Measurements from ENCODE around the gene B3GALT6.

B3GALT6 gene

DNA sequence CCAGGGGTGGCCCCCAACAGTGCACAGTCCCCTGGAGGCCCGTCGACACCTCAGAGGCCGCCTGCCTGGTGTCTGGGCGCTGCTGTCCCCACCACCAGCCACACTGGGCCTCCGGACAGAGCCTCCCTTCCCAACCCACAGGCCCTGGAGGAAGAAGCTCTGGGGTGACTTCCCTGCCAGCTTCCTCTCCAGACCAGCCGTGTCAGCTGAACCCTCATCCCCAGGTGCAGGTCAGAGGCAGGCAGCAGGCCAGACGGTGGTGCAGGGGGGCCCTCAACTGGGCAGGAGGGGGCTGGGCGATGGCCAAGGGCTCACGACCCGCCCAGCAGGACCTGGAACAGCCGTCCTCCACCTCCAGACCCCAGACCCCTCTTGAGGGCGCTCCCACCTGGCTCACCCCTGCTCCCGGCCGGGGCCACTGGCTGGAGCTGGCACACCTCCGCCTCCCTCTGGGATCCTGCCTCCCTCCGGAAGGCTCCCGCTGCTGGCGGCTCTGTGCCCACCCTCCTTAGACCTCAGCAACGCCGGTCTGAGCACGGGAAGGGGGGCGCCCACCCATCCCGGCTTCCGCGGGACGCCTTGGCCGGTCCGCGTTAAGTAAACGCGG, 26.2 kb upstream of the B3GALT6 start:
- DNase-seq = no peak
- TF ChIP-seq GATA1 (IDR thresholded peaks at IDR 0.05; ENCODE audit: low read depth, low read length) = no peak
- no peak for TF ChIP-seq POLR2A (IDR thresholded peaks at IDR 0.05; ENCODE audit: low read length)

GRCh38 chr1:1206376-1206965, 25.6 kb upstream of the B3GALT6 start, which contains the start of gene TNFRSF18:
TNFRSF18 (minus strand) TSS chr1:1206592; CDS start chr1:1206571, 21 bp downstream.
- no peak for DNase-seq
- TF ChIP-seq POLR2A (IDR thresholded peaks at IDR 0.05; ENCODE audit: low read length) (no peak), GATA1 (IDR thresholded peaks at IDR 0.05; ENCODE audit: low read depth, low read length) (no peak)

- TF ChIP-seq POLR2A (IDR thresholded peaks at IDR 0.05; ENCODE audit: low read length) = no peak
- DNase-seq = no peak
These were observed 25.0 kb upstream of the B3GALT6 start for GRCh38 chr1:1206966-1207531.

- no peak for TF ChIP-seq POLR2A (IDR thresholded peaks at IDR 0.05; ENCODE audit: low read length)
- TF ChIP-seq GATA1 (IDR thresholded peaks at IDR 0.05; ENCODE audit: low read depth, low read length) = no peak
- no peak for DNase-seq
These were observed 24.5 kb upstream of the B3GALT6 start for GRCh38 chr1:1207571-1207892.

DNA sequence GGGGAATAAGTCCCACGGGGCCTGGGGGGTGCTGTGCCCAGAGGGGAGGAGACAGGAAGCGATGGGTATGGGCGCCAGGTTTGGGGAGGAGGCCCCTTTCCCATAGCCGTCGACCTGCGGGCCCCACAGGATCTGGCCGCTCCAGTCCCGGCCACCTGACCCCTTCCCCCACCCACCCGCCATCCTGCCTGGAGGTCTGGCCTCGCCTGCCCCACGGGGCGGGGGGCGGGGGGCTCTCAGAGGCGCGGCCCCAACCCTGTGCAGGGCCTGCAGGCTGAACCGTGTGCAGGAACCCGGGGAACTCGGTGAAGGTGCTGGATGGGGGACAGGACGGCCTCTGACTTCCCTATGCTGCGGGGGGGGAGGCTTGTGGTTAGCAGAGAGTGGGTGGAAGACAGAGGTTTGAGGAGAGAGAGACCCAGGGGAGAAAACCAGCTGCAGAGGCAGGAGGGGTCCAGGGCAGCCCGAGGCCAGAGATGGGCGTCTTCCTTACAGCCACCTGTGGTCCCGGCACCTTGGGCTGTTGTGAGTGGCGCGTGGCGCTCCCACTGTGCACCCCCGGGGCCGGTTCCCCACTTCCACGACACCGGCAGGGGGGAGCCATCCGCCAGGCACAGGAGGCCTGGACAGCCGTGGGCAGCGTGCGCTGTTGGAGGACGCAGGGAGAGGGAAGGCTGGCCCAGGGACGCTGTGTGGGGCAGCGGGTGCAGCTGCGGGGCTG, 23.2 kb upstream of the B3GALT6 start:
- TF ChIP-seq GATA1 (IDR thresholded peaks at IDR 0.05; ENCODE audit: low read depth, low read length) (no peak), POLR2A (IDR thresholded peaks at IDR 0.05; ENCODE audit: low read length) (no peak)
- no peak for DNase-seq

GRCh38 chr1:1210726-1211540, 21.1 kb upstream of the B3GALT6 start:
- no peak for DNase-seq
- no peak for TF ChIP-seq GATA1 (IDR thresholded peaks at IDR 0.05; ENCODE audit: low read depth, low read length)
- no peak for TF ChIP-seq POLR2A (IDR thresholded peaks at IDR 0.05; ENCODE audit: low read length)

- no peak for TF ChIP-seq POLR2A (IDR thresholded peaks at IDR 0.05; ENCODE audit: low read length)
- no peak for TF ChIP-seq GATA1 (IDR thresholded peaks at IDR 0.05; ENCODE audit: low read depth, low read length)
- no peak for DNase-seq
These were observed 20.2 kb upstream of the B3GALT6 start for GRCh38 chr1:1211541-1212441.

DNA sequence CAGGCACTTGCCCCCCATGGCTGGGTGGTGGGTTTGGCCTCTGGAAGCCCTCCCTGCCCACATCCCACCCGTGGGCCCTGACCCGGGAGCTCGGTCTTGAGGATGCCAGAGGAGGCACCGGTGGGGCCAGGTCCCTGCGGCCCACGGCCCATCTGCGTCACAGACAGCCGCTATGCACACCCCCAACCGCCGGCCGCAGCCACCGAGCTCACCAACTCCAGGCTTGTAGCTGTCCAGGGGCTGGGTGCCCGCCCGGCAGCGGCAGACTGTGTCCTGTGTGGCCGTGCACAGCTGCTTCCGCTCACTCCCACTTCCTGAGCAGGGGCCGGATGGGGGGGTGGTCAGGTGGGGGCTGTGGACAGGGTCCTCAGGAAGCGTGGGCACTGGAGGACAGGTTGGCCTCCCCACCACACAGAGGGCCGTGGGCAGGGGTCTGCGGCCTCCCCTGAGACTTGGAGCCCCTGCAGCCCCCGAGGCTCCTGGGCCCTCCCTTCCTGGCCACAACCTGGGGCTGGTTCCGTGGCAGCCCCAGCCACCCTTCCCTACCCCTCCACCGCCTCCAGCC, 19.2 kb upstream of the B3GALT6 start:
- peak in 1 of 2 experiments; percentile 16 for DNase-seq
- TF ChIP-seq GATA1 (IDR thresholded peaks at IDR 0.05; ENCODE audit: low read depth, low read length) (no peak), POLR2A (IDR thresholded peaks at IDR 0.05; ENCODE audit: low read length) (no peak)

- no peak for TF ChIP-seq GATA1 (IDR thresholded peaks at IDR 0.05; ENCODE audit: low read depth, low read length)
- no peak for TF ChIP-seq POLR2A (IDR thresholded peaks at IDR 0.05; ENCODE audit: low read length)
- no peak for DNase-seq
These were observed 18.4 kb upstream of the B3GALT6 start, which contains the start of gene TNFRSF4 for GRCh38 chr1:1213345-1214265. TNFRSF4 (minus strand) TSS chr1:1214153; CDS start chr1:1214127, 26 bp downstream.

GRCh38 chr1:1215080-1215676, 16.9 kb upstream of the B3GALT6 start:
- no peak for DNase-seq
- TF ChIP-seq GATA1 (IDR thresholded peaks at IDR 0.05; ENCODE audit: low read depth, low read length) (no peak), POLR2A (IDR thresholded peaks at IDR 0.05; ENCODE audit: low read length) (no peak)

GRCh38 chr1:1215881-1216605, 16.0 kb upstream of the B3GALT6 start:
- DNase-seq = no peak
- TF ChIP-seq GATA1 (IDR thresholded peaks at IDR 0.05; ENCODE audit: low read depth, low read length) = no peak
- TF ChIP-seq POLR2A (IDR thresholded peaks at IDR 0.05; ENCODE audit: low read length) = no peak
